ENCODE data around the gene DCAF11. TPM values are rescaled to one million over a fixed set of nuclear protein-coding genes. Genes with fewer than 3 reads are reported as not detected.

DCAF11 gene
- total and polyA plus RNA-seq, 2 of the 13 experiments (the other 11 are each of a cell fraction or from before 2014, with no cell fraction given) = 150 to 257 TPM

DNA sequence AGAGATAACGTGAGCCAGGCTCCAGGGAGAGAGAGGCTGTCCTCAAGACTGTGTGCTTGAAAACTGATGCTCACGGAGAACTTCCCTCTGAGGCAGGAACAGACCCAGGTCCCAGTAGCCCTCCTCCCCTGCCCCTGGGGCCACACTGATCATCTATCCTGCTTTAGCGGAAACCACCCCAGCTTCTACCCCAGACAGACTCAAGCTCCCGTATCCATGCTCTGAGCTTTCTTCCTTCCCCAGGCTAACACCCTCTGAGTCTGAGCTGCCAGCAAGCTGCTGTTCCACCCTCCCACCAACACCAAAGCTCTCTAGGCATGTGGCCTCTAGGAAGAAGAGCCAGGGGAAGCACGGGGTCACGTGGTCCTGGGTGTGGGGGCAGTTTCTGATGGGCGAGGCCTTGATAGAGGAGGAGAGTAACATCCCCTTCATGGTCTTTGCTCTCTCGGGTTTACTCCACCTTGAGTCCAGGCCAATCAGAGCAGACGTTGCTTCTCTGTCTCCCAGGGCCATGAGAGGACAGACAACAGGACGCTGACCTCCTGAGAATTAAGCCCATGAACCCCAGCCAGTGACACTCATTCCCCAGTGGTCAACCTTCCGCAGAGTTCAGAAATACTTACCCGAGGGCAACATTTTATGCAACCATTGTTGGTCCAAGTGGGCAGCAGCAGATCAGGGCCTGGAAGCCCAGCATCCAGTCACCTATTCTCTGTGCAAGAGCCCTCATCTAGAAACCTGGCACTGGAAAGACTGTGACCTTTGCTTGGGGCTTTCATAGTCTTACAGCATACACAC, 19.1 kb upstream of the DCAF11 start (continued):
- TF ChIP-seq BRD4 (CRISPR knock-in tag; IDR thresholded peaks at IDR 0.05) = peak; percentile 99
- TF ChIP-seq BRCA1 (CRISPR knock-in tag; IDR thresholded peaks at IDR 0.05) = peak; percentile 96
- TF ChIP-seq HOXA7 (CRISPR knock-in tag; IDR thresholded peaks at IDR 0.05) = no peak
- no peak for TF ChIP-seq ZNF234 (CRISPR knock-in tag; conservative IDR thresholded peaks at IDR 0.05)
- TF ChIP-seq, protein P1, sequence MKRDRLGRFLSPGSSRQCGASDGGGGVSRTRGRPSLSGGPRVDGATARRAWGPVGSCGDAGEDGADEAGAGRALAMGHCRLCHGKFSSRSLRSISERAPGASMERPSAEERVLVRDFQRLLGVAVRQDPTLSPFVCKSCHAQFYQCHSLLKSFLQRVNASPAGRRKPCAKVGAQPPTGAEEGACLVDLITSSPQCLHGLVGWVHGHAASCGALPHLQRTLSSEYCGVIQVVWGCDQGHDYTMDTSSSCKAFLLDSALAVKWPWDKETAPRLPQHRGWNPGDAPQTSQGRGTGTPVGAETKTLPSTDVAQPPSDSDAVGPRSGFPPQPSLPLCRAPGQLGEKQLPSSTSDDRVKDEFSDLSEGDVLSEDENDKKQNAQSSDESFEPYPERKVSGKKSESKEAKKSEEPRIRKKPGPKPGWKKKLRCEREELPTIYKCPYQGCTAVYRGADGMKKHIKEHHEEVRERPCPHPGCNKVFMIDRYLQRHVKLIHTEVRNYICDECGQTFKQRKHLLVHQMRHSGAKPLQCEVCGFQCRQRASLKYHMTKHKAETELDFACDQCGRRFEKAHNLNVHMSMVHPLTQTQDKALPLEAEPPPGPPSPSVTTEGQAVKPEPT (CRISPR knock-in tag; IDR thresholded peaks at IDR 0.05; ENCODE audit: low read depth) = peak; percentile 98
- TF ChIP-seq FIP1L1 (IDR thresholded peaks at IDR 0.05; ENCODE audit: borderline replicate concordance, insufficient read depth, low read depth, low read length) = peak; percentile 98
- TF ChIP-seq ZNF280B (CRISPR knock-in tag; IDR thresholded peaks at IDR 0.05; ENCODE audit: borderline replicate concordance) = no peak
- TF ChIP-seq ZNF329 (CRISPR knock-in tag; IDR thresholded peaks at IDR 0.05; ENCODE audit: low read depth) = no peak
- peak; percentile 50; the same call in 1 of the 2 replicates for TF ChIP-seq ZNF740 (CRISPR knock-in tag; IDR thresholded peaks at IDR 0.05)
- no peak for TF ChIP-seq TBP (CRISPR knock-in tag; IDR thresholded peaks at IDR 0.05)
- TF ChIP-seq ZNF775 (CRISPR knock-in tag; IDR thresholded peaks at IDR 0.05; ENCODE audit: borderline replicate concordance) = peak; percentile 94
- TF ChIP-seq MLXIP (CRISPR knock-in tag; IDR thresholded peaks at IDR 0.05; ENCODE audit: borderline replicate concordance) = peak; percentile 94
- peak; percentile 95 for TF ChIP-seq NFAT5 (CRISPR knock-in tag; IDR thresholded peaks at IDR 0.05)
- TF ChIP-seq TARDBP (CRISPR knock-in tag; IDR thresholded peaks at IDR 0.05) = peak; percentile 97
